ENCODE measurements around the gene RFESD. TPM values are rescaled to one million over a fixed set of nuclear protein-coding genes. Genes with fewer than 3 reads are reported as not detected.

The RFESD gene
- 1 to 10 TPM; 2.5 to 4.3 TPM for total RNA-seq
- long read RNA-seq, result 0 reads

DNA sequence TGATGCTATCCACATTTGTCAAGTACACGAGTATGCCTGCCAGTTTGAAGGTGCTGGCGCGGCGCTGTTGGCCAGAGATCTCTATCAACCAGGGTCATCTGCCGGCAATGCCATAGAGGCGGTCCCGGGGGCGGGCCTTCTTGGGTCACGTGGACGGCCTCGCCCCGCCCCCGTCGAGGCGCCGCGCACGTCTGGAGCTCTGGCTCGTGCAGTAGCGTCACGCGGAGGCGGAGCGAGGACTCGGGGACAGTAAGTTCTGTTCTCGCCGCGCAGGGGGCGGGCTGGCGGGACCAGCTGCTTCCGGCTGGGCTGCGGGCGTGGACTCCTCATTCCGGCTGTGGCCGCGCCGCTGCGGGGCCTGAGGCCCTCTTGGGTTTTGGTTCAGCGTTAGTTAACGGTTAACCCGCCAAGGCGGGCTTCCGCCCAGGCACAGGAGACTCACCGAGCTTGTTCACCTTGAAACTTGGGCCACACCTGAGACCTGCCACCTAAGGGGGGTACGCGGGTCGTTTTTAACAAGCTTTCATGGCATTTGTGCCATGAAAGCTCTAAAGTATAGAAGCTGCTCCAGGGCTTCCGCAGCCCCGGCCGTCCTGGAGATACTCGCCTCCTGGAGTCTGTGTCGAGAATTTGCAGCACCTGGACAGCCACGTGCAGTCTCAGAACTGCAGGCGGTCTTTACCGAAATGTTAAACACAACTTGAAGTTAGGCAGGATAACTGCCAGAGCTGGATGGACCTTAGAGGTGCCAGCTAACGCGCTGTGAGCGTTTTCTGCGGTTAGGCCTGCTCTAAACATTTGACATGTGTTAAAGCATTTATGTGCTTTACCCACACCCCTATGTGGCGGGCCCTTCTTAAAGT lies at the start of gene RFESD:
RFESD (plus strand) TSS at position 209 of the 863 bp plus-strand sequence. CDS start 5,495 bp downstream, outside the sequence.
- intact Hi-C loops (cut with DNase I), result loop anchor here (5.0 to 10.0 kb wide), 2 partner anchors 86 to 198 kb away; partner anchors contain the start of gene RHOBTB3 (in 2 of the 2)
- DNase-seq (peak; percentile 100), ATAC-seq (peak; percentile 99)

DNA sequence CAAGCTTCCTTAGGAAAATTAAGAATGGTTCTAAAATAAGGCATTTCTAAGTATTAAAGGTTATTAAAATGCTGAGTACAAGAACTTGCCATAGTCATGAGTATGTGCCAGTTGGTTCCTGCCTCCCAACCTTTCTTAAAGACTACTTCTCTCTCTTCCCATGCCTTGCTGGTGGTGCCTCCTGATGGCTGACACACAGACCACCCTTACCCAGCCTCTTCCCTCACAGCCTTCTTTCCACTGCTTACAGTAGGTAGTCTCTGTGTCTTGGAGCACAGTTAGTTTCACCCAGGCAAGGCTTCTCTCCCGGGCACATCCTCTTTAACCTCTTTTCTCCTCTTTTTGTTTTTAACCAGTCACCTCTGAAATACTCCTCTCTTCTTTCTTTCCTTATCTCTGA lies 47.3 kb upstream of the RFESD start:
- no peak for ATAC-seq
- intact Hi-C loops (cut with DNase I), result no loop called here
- no peak for DNase-seq

DNA sequence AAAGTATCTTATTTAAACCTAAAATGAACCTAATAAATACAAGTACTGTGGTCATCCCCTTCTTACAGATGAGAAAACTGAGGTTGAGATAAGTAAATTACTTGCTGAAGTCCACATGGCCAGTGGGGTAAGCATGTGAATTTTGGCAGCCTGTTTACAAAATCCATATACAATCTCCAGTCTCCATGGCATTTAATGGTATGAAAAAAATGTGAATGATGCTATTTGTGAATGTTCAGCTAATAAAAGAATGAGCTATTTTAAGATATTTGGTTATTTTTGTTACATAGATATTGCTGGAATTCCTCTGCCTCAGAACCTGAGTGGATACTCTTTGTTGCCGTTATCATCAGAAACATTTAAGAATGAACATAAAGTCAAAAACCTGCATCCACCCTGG lies 46.0 kb upstream of the RFESD start:
- intact Hi-C loops (cut with DNase I), result no loop called here
- ATAC-seq (no peak), DNase-seq (no peak)

DNA sequence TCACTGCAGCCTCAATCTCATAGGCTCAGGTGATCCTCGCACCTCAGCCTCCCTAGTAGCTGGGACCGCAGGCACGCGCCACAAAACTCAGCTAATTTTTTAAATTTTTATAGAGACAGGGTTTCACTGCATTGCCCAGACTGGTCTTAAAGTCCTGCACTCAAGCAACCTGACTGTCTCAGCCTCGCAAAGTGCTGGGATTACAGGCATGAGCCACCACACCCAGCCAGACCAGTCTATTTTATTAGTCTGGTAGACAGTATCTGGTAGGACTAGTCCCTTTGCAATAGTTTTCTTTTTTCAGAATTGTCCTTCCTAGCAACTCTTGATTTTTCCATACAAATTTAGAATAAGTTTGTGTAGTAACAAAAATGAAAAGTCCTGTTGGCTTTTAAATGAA lies 40.8 kb upstream of the RFESD start:
- ATAC-seq (no peak), DNase-seq (no peak)
- intact Hi-C loops (cut with DNase I), result no loop called here

DNA sequence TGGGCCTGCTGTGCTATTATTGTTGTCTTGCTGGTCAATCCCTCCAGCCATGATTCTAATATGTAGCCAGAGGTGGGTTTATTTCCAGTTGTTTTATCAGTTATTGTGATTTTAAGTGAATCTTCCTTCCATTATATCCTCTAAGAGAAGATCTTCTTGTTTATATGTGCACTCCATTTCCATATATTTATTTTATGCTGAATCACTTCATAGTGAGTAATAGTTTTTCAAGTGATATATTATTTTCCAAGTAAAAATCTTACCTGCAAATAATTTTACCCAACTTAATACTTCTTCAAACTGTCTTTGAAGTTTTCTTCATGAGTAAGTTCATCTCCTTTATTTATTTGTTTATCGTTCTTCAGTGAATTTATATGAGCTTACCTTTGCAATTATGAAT lies 40.2 kb upstream of the RFESD start:
- intact Hi-C loops (cut with DNase I), result no loop called here
- ATAC-seq (no peak), DNase-seq (no peak)

DNA sequence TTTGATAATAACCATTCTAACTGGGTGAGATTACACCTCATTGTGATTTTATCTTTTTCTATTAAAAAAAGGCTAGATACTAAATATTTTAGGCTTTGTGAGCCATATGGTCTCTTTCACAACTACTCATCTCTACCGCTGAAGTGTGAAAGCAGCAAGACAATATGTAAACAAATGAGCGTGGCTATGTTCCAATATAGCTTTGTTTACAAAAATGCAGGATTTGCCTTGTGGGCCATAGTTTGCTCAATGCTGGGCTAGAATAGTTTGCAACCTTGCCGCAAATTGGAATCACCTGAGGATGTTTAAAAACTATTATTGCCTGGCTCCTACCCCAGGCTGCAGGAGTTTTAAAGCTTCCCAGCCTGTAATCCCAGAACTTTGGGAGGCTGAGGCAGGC lies 36.9 kb upstream of the RFESD start:
- intact Hi-C loops (cut with DNase I), result no loop called here
- DNase-seq (no peak), ATAC-seq (no peak)

DNA sequence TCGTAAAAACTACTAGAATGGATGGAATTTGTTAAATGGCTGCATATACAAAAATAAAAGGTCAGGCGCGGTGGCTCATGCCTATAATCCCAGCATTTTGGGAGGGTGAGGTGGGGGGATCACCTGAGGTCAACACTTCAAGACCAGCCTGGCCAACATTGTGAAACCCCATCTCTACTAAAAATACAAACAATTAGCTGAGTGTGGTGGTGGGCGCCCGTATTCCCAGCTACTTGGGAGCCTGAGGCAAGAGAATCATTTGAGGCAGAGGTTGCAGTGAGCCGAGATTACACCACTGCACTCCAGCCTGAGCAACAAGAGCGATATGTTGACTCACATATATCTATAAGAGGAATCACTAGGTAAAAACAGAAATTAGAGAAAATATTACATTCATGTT lies 36.0 kb upstream of the RFESD start:
- no peak for ATAC-seq
- intact Hi-C loops (cut with DNase I), result no loop called here

DNA sequence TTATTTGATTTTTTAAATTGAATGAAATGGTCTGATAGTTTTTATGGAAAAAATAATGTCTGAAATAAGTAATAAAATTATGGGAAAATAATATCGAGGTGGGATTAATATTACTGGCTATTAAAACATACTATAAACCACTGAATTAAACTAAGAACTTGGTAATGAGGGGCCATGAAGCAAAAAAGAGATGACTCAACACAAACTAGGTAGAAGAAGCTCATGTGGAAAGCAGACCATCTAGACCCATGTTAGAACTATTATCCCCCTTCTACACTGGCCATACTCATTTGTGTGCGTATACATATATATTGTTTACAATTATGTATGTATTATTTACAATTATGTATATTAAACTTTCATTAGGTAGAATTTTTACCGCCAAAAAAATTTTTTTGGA lies 35.2 kb upstream of the RFESD start:
- no peak for ATAC-seq
- intact Hi-C loops (cut with DNase I), result no loop called here
- no peak for DNase-seq

More for the DNA sequence above, 36.0 kb upstream of the RFESD start:
- DNase-seq, result no peak

DNA sequence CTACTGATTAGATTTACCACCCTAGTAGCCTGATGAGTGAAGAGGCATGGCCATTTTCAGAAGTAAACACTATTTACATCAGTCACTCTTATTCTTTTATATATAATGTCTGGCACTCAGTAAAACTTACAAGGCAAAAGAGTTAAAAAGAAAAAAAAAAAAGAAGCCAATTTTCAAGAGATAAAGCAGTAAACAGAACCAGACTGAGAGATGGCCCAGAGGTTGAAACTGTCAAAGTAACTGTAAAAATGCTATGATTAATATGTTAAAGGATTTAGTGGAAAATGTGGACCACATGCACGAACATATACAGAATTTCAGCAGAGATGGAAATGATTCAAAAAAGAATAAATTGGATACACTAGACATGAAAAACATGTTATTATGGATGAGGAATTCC lies 33.1 kb upstream of the RFESD start:
- DNase-seq (no peak), ATAC-seq (no peak)
- intact Hi-C loops (cut with DNase I), result no loop called here

DNA sequence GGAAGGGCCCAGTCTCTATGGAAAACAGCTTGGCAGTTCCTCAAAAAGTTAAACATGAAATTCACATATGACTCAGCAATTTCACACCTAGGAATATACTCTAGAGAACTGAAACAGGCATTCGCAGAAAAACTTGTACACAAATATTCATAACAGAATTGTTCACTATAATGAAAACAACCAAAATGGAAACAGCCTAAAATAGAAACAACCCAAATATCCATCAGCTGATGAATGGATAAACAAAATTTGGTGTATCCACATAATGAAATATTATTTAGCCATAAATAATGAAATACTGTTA lies 31.5 kb upstream of the RFESD start:
- ATAC-seq (no peak), DNase-seq (no peak)
- intact Hi-C loops (cut with DNase I), result no loop called here

DNA sequence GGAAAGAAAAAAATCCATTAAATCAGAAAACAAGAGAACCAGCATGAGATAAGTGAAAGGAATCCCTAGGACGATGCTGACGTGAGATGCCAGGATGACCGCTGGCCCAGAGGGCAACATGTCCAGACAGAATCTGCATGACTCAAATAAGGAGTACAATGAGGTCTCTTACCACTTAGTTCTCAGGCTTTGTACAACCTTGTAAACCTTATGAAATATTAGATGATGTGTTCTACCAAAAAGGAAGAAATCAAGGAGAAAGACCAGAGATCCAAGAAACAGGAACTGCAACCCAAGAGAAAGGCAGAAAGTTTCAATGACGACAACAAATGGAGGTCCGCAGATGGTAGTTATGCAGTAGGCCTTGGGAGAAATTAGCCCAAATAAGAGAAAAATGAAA lies 29.5 kb upstream of the RFESD start:
- ATAC-seq, result no peak
- DNase-seq, result no peak
- intact Hi-C loops (cut with DNase I), result no loop called here

DNA sequence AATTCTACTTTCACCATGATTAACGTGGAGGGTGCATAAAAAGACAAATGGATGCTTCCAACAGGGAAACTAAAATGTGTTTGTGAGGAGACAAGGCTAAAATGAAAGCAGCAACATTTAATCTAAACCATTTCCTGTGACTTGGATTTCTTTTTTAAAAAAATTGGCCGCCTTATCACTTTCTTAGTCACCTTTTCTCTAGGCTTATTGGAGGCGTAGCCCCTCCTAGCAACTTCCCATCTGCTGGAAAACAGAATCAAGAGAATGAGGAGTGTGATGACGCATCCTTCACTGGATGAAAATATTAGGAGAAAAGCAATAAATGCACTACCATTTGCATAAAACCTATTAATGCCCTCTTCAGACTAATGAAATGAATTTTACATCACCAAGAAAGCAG lies 27.5 kb upstream of the RFESD start:
- no peak for DNase-seq
- no peak for ATAC-seq
- intact Hi-C loops (cut with DNase I), result no loop called here

DNA sequence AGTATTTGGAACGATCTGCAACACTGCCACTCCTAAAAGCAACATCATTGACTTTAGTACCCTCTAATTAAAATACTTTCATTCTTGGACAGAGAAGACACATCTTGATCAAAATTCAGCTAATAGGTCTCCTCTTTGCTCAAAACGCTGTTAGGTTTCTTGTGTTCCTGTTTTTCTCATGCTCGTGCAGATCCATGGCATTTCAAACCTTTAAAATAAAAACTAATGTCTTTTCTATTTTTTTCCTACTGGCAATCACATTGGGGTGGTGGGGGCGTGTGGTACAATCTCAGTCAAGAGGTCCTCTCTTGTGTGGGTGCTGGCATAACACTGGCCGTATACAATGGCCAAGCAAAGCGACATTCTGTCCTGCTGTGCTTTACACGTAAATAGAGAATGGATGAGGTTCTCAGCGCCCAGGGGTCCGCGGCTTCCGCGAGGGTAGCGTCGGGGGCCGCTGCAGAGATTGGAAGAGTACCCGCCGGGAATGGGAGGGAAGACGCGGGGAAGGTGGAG lies 27.0 kb upstream of the RFESD start:
- no peak for DNase-seq
- ATAC-seq, result peak in 1 of 2 donors; percentile 15
- intact Hi-C loops (cut with DNase I), result no loop called here

DNA sequence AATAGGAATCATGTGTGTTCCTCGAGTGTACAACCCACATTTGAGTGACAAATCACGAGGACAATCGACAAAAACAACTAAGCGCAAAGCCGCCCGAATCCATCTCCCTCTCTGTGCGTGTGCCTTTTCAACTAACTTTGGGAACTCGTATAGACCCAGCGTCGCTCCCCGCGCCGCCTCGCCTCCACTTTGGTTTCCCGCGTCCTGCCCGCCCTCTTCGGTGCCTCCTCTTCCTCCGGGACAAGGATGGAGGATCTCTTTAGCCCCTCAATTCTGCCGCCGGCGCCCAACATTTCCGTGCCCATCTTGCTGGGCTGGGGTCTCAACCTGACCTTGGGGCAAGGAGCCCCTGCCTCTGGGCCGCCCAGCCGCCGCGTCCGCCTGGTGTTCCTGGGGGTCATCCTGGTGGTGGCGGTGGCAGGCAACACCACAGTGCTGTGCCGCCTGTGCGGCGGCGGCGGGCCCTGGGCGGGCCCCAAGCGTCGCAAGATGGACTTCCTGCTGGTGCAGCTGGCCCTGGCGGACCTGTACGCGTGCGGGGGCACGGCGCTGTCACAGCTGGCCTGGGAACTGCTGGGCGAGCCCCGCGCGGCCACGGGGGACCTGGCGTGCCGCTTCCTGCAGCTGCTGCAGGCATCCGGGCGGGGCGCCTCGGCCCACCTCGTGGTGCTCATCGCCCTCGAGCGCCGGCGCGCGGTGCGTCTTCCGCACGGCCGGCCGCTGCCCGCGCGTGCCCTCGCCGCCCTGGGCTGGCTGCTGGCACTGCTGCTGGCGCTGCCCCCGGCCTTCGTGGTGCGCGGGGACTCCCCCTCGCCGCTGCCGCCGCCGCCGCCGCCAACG lies 26.3 kb upstream of the RFESD start, which contains the start of gene GPR150:
GPR150 (plus strand) TSS at position 58 of the 840 bp plus-strand sequence; CDS start at position 247, 189 bp downstream.
- DNase-seq, result peak; percentile 68
- ATAC-seq, result peak; percentile 67
- intact Hi-C loops (cut with DNase I), result no loop called here

DNA sequence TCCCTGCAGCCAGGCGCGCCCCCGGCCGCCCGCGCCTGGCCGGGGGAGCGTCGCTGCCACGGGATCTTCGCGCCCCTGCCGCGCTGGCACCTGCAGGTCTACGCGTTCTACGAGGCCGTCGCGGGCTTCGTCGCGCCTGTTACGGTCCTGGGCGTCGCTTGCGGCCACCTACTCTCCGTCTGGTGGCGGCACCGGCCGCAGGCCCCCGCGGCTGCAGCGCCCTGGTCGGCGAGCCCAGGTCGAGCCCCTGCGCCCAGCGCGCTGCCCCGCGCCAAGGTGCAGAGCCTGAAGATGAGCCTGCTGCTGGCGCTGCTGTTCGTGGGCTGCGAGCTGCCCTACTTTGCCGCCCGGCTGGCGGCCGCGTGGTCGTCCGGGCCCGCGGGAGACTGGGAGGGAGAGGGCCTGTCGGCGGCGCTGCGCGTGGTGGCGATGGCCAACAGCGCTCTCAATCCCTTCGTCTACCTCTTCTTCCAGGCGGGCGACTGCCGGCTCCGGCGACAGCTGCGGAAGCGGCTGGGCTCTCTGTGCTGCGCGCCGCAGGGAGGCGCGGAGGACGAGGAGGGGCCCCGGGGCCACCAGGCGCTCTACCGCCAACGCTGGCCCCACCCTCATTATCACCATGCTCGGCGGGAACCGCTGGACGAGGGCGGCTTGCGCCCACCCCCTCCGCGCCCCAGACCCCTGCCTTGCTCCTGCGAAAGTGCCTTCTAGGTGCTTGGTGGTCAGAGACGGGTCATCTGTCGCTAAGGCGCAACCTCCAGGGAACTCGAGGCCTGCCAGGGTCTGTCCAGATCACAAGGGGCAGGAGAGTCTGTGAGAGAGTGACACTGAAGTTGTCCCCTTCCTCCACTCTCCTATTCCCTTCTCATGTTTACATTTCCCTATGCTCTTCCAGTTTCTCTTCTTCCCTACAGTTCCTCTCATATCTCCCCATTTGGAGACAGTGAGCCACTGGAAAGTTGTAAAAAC lies 25.4 kb upstream of the RFESD start:
- ATAC-seq, result peak; percentile 54 to 69
- intact Hi-C loops (cut with DNase I), result no loop called here

DNA sequence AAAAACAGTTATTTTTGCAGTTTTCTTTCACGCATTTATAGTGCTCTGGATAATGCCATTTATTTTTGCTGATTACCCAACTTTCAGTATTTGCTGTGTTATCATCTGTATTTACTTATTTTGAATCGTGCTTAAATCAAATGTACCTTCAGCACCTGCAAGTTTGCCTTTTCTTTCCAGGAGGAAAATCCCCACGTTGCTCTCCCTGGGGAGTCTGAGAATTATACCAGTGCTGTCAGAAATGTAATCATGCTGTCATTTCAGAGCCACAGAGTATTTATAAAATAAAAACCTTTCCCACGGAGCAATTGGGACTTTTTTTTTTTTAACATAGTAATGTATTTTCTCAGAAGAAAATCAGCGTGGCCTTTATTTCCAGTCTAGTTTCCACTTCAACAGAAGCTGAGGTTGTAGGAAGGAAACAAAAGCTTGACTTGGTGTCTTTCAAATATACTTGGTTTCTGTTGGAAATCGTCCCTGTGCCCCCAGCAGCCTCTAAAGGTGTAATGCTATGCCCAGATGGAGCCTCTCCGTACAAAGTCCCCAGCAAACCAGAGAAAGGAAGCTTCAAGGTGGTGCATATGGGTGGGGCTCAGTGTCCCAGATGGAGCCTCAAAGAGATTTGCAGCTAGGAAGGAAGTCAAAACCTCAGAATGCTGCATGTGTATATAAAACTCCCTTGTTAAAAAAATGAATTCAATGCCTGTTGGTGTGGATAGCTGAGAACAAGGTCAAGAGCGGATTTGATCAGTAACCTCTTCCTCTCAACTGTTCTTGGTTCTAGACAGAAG lies 24.5 kb upstream of the RFESD start:
- DNase-seq (no peak), ATAC-seq (no peak)
- intact Hi-C loops (cut with DNase I), result no loop called here

More for the DNA sequence above, 25.4 kb upstream of the RFESD start:
- peak; percentile 37 for DNase-seq

DNA sequence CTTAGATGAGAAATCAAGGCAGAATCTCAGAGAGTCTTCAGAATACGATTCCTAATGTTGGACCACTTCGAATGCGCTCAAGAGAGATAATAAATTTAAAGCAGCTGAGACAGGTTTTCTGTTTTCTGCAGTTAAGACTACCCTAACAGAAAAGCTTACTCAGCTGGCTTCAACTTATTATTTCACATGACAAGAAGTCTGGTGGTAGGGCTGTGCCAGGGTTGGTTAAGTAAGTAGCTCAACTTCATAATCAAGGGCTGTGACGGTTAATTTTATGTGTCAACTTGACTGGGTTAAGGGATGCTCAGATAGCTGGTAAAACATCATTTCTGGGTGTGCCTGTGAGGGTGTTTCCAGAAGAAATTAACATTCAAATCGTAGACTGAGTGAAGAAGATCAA lies 22.9 kb upstream of the RFESD start:
- no peak for DNase-seq
- no peak for ATAC-seq
- intact Hi-C loops (cut with DNase I), result no loop called here

DNA sequence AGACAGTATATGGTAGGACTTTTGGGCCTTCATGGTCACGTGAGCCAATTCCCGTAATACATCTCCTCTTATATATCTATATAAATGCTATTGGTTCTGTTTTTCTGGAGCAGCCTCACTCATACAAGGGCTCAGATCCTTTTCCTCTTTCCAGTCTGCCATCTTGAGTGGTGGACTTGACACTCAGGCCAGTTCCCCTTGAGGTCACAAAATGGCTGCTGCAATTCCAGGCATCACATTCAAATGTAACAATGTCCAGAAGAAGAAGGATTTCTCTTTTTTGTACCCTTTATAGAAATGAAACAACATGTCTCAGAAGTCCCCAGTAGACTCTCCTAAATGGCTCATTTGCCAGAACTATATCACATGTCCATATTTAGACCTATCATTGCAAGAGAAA lies 22.2 kb upstream of the RFESD start:
- intact Hi-C loops (cut with DNase I), result no loop called here
- ATAC-seq (no peak), DNase-seq (no peak)
